Breast epithelium (tissue), 4 donors: ENCODE measurements around the gene PDK2. TPM values are rescaled to one million over a fixed set of nuclear protein-coding genes. Genes with fewer than 3 reads are reported as not detected.
A peak's percentile ranks its signal among the peaks of the same experiment; 100 is the strongest.

Experiments used
- DNase-seq, 2 donors: peaks; one replicate each; pipeline ENCODE4 v3.0.0-alpha.2; 2019; ENCODE audit warnings: low spot score in 2 of 2
- H3K27ac ChIP-seq, 2 donors: fragments of 200-600 bp; sonication (generic) in 1 of 2; one replicate each; pipeline ENCODE4 v1.5.1; 2016 to 2019; ENCODE audit warnings: mild to moderate bottlenecking in 1 of 2
- H3K27me3 ChIP-seq, 2 donors: fragments of 200-600 bp; sonication (generic) in 1 of 2; one replicate each; pipeline versions ENCODE4 v1.5.1 to v1.6.0; 2017 to 2019; ENCODE audit warnings: control low read depth in 1 of 2, mild to moderate bottlenecking in 1 of 2
- H3K36me3 ChIP-seq: fragments of 200-600 bp; one replicate; pipeline ENCODE4 v1.5.1; 2019
- H3K4me1 ChIP-seq, 2 donors: fragments of 200-600 bp; sonication (generic); one replicate each; pipeline ENCODE4 v1.5.1; 2016 to 2019; ENCODE audit warnings: control low read depth in 1 of 2
- H3K4me3 ChIP-seq, 3 donors: fragments of 200-600 bp; sonication (generic); 1 replicate in 2 of 3; 2 replicates in 1 of 3; pipeline ENCODE4 v1.5.1; 2016 to 2019; ENCODE audit warnings: mild to moderate bottlenecking in 3 of 3, moderate library complexity in 2 of 3
- H3K9me3 ChIP-seq, 2 donors: fragments of 200-600 bp; sonication (generic) in 1 of 2; one replicate each; pipeline ENCODE4 v1.5.1; 2016 to 2019; ENCODE audit warnings: control low read depth in 1 of 2
- POLR2A ChIP-seq: fragments of 450-650 bp; IDR thresholded peaks from one replicate; pipeline ENCODE4 v1.6.1; 2016; ENCODE audit warnings: antibody characterized with exemption, mild to moderate bottlenecking, moderate library complexity
- POLR2AphosphoS5 ChIP-seq, 3 donors: sonication (generic); formaldehyde crosslinking; IDR thresholded peaks; one replicate each; pipeline ENCODE4 v1.6.1; 2017; ENCODE audit warnings: antibody characterized with exemption in 3 of 3
- intact Hi-C: fragments of 100-400 bp; cut with DNase I; formaldehyde crosslinking; loops from one replicate; pipeline ENCODE4 v1.15.1; 2023; ENCODE audit warnings: low total_unique reads
- total RNA-seq, 3 donors: library from RNA; depleted of rRNA; stranded (reverse); fragments of >200 nt; gene quantifications; one replicate each; pipeline ENCODE4 v1.1.0, GENCODE V29; 2016
- TF ChIP-seq, protein P1 (sequence below), 3 donors: fragments of 450-650 bp; IDR thresholded peaks; one replicate each; pipeline ENCODE4 v1.5.1; 2016 to 2017; ENCODE audit warnings: antibody characterized with exemption in 3 of 3, mild to moderate bottlenecking in 3 of 3, moderate library complexity in 3 of 3

PDK2 gene
- total RNA-seq, 3 donors from 2014 or later, result 28.2 to 53.4 (median 30.5) TPM

- Histone ChIP-seq H3K27ac (no peak overlapping the region), H3K4me1 (no peaks in the 10 kb centered on the region), H3K36me3 (no peaks in the 10 kb centered on the region), H3K27me3 (no peaks in the 10 kb centered on the region), H3K4me3 (no peak overlapping the region), H3K9me3 (no peaks in the 10 kb centered on the region)
- DNase-seq, result no peak
- intact Hi-C loops, result no loop called here
- TF ChIP-seq POLR2A, result no peak
- TF ChIP-seq, protein P1, sequence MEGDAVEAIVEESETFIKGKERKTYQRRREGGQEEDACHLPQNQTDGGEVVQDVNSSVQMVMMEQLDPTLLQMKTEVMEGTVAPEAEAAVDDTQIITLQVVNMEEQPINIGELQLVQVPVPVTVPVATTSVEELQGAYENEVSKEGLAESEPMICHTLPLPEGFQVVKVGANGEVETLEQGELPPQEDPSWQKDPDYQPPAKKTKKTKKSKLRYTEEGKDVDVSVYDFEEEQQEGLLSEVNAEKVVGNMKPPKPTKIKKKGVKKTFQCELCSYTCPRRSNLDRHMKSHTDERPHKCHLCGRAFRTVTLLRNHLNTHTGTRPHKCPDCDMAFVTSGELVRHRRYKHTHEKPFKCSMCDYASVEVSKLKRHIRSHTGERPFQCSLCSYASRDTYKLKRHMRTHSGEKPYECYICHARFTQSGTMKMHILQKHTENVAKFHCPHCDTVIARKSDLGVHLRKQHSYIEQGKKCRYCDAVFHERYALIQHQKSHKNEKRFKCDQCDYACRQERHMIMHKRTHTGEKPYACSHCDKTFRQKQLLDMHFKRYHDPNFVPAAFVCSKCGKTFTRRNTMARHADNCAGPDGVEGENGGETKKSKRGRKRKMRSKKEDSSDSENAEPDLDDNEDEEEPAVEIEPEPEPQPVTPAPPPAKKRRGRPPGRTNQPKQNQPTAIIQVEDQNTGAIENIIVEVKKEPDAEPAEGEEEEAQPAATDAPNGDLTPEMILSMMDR (IDR thresholded peaks at IDR 0.05), result no peak
- no peak for TF ChIP-seq POLR2AphosphoS5 (IDR thresholded peaks at IDR 0.05)
Observed at GRCh38 chr17:50081757-50082156, 13.4 kb upstream of the PDK2 start.

GRCh38 chr17:50087246-50087911 is 7.8 kb upstream of the PDK2 start:
- no peak overlapping the region for H3K27ac ChIP-seq
- H3K4me3 ChIP-seq, result no peak overlapping the region
- DNase-seq, result peak in 1 of 2 donors; percentile 64
- intact Hi-C loops, result loop anchor here (2.0 kb wide), 1 partner anchor 65 kb away; no protein-coding TSS in a partner anchor
- TF ChIP-seq, protein P1 (IDR thresholded peaks at IDR 0.05), result peak; percentile 83 to 94 (median 93)
- TF ChIP-seq POLR2AphosphoS5 (IDR thresholded peaks at IDR 0.05), result no peak
- no peaks in the 10 kb centered on the region for H3K9me3 ChIP-seq
- no peaks in the 10 kb centered on the region for H3K27me3 ChIP-seq
- no peaks in the 10 kb centered on the region for H3K4me1 ChIP-seq
- H3K36me3 ChIP-seq, result no peaks in the 10 kb centered on the region

DNA sequence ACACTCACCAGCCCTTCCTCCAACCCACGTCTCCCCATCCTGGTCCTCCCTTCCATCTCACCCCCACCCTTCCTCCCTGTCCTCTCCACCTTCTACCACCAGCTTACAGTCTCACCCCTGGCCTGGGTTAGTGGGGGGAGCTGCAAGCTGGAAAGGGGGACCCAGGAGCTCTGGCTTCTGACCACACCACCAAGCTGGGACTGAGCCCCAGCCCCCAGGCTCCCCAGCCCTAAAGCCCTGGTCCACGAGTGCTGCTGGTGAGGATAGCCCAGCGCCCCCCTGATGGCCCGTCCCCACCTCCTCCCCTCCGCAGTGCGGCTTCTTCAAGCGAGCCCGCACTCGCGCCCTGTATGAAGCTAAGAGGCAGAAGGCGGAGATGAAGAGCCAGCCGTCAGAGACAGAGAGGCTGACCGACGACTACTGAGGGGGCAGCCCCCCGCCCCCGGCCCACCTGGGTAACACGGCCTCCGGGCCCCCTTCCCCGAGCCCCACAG is 7.2 kb upstream of the PDK2 start:
- DNase-seq, result no peak
- Histone ChIP-seq H3K36me3 (no peaks in the 10 kb centered on the region), H3K4me3 (no peak overlapping the region), H3K27ac (no peak overlapping the region), H3K27me3 (no peaks in the 10 kb centered on the region), H3K4me1 (no peaks in the 10 kb centered on the region), H3K9me3 (no peaks in the 10 kb centered on the region)
- intact Hi-C loops, result loop anchor here (2.0 kb wide), 1 partner anchor 65 kb away; no protein-coding TSS in a partner anchor
- TF ChIP-seq, protein P1 (IDR thresholded peaks at IDR 0.05), result no peak
- TF ChIP-seq POLR2AphosphoS5 (IDR thresholded peaks at IDR 0.05) (no peak), POLR2A (no peak)

DNA sequence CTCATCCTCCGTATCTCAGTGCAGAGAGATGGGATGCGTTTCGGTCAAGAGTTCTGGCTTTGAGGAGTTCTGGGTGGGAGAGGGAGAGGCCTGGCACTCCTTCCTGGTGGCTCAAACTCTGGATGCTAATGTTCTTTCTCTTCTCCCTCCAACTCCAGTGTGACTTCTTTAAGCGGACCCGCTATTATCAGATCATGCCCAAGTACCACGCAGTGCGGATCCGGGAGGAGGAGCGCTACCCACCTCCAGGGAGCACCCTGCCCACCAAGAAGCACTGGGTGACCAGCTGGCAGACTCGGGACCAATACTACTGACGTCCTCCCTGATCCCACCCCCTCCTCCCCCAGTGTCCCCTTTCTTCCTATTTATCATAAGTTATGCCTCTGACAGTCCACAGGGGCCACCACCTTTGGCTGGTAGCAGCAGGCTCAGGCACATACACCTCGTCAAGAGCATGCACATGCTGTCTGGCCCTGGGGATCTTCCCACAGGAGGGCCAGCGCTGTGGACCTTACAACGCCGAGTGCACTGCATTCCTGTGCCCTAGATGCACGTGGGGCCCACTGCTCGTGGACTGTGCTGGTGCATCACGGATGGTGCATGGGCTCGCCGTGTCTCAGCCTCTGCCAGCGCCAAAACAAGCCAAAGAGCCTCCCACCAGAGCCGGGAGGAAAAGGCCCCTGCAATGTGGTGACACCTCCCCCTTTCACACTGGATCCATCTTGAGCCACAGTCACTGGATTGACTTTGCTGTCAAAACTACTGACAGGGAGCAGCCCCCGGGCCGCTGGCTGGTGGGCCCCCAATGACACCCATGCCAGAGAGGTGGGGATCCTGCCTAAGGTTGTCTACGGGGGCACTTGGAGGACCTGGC is 6.0 kb upstream of the PDK2 start:
- no peak overlapping the region for H3K27ac ChIP-seq
- TF ChIP-seq, protein P1 (IDR thresholded peaks at IDR 0.05), result no peak
- TF ChIP-seq POLR2A (no peak), POLR2AphosphoS5 (IDR thresholded peaks at IDR 0.05) (no peak)
- H3K4me1 ChIP-seq, result no peaks in the 10 kb centered on the region
- intact Hi-C loops, result no loop called here
- H3K9me3 ChIP-seq, result no peaks in the 10 kb centered on the region
- no peak overlapping the region for H3K4me3 ChIP-seq
- H3K36me3 ChIP-seq, result no peaks in the 10 kb centered on the region
- no peaks in the 10 kb centered on the region for H3K27me3 ChIP-seq
- no peak for DNase-seq

DNA sequence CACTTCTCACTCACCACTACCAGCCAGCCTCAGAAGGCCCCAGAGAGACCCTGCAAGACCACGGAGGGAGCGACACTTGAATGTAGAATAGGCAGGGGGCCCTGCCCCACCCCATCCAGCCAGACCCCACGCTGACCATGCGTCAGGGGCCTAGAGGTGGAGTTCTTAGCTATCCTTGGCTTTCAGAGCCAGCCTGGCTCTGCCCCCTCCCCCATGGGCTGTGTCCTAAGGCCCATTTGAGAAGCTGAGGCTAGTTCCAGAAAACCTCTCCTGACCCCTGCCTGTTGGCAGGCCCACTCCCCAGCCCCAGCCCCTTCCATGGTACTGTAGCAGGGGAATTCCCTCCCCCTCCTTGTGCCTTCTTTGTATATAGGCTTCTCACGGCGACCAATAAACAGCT is 5.1 kb upstream of the PDK2 start:
- TF ChIP-seq POLR2A (no peak), POLR2AphosphoS5 (IDR thresholded peaks at IDR 0.05) (no peak)
- TF ChIP-seq, protein P1 (IDR thresholded peaks at IDR 0.05), result no peak
- intact Hi-C loops, result no loop called here
- no peak overlapping the region for H3K4me3 ChIP-seq
- H3K36me3 ChIP-seq, result no peaks in the 10 kb centered on the region
- no peak for DNase-seq
- H3K4me1 ChIP-seq, result no peaks in the 10 kb centered on the region
- H3K27ac ChIP-seq, result no peak overlapping the region
- H3K9me3 ChIP-seq, result no peaks in the 10 kb centered on the region
- no peaks in the 10 kb centered on the region for H3K27me3 ChIP-seq
